ENCODE results near the gene DPYSL5.

DNA sequence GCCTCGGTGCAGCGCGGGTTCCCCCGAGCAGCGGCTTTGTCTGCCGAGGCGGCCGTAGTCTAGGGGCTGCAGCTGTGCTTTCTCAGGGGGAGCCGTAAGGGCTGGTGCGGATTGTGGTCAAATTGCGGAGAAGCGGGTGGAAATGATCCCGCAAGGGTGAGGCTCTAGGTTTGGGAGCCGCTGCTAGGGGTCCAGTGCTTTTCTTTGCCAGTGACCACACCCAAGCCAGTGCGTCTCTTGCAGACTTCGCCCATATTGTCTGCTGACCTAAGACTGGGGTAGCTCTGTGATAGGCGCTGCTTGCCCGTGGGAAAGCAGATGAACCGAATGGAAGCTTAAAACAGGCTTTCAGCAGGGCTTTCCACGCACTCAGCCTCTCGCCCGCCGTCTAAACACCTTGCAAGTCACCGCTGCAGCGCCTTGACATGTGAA is 2.1 kb downstream of the DPYSL5 start:
- TF ChIP-seq, protein P1, sequence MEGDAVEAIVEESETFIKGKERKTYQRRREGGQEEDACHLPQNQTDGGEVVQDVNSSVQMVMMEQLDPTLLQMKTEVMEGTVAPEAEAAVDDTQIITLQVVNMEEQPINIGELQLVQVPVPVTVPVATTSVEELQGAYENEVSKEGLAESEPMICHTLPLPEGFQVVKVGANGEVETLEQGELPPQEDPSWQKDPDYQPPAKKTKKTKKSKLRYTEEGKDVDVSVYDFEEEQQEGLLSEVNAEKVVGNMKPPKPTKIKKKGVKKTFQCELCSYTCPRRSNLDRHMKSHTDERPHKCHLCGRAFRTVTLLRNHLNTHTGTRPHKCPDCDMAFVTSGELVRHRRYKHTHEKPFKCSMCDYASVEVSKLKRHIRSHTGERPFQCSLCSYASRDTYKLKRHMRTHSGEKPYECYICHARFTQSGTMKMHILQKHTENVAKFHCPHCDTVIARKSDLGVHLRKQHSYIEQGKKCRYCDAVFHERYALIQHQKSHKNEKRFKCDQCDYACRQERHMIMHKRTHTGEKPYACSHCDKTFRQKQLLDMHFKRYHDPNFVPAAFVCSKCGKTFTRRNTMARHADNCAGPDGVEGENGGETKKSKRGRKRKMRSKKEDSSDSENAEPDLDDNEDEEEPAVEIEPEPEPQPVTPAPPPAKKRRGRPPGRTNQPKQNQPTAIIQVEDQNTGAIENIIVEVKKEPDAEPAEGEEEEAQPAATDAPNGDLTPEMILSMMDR (IDR thresholded peaks at IDR 0.05) = no peak
- no peak for TF ChIP-seq POLR2AphosphoS5 (IDR thresholded peaks at IDR 0.05)
